Osteocyte (in vitro differentiated cells): ENCODE results near the gene FAM181A. TPM values are rescaled to one million over a fixed set of nuclear protein-coding genes. Genes with fewer than 3 reads are reported as not detected.

Experiments
- DNase-seq: peaks from one replicate; pipeline ENCODE4 v3.0.0; 2021; ENCODE audit warnings: mixed read lengths; ENCODE audit not compliant: unreplicated experiment; ENCODE audit errors: extremely low spot score
- H3K27ac Mint-ChIP-seq: one replicate; pipeline ENCODE4 v1.8.0; 2021; ENCODE audit warnings: mild to moderate bottlenecking, mixed read lengths; ENCODE audit not compliant: unreplicated experiment
- H3K27me3 Mint-ChIP-seq: one replicate; pipeline ENCODE4 v1.8.0; 2021; ENCODE audit warnings: mixed read lengths; ENCODE audit not compliant: unreplicated experiment
- H3K36me3 Mint-ChIP-seq: one replicate; pipeline ENCODE4 v1.8.0; 2021; ENCODE audit warnings: mixed read lengths; ENCODE audit not compliant: unreplicated experiment
- H3K4me1 Mint-ChIP-seq: one replicate; pipeline ENCODE4 v1.8.0; 2021; ENCODE audit warnings: mixed read lengths; ENCODE audit not compliant: unreplicated experiment
- H3K4me3 Mint-ChIP-seq: one replicate; pipeline ENCODE4 v1.8.0; 2021; ENCODE audit warnings: mild to moderate bottlenecking, moderate library complexity, mixed read lengths; ENCODE audit not compliant: unreplicated experiment
- H3K9me3 Mint-ChIP-seq: one replicate; pipeline ENCODE4 v1.8.0; 2021; ENCODE audit warnings: mixed read lengths; ENCODE audit not compliant: unreplicated experiment
- CTCF ChIP-seq: fragments of 200-600 bp; sonication (generic); IDR thresholded peaks from 2 replicates; pipeline ENCODE4 v1.5.0; 2021; ENCODE audit warnings: antibody characterized with exemption, mild to moderate bottlenecking, moderate library complexity
- total RNA-seq: library from RNA; stranded (reverse); gene quantifications from 2 replicates; pipeline ENCODE4 v1.2.1, GENCODE V29; 2021

The FAM181A gene
- total RNA-seq, 1 donor from 2014 or later = not detected

- Mint-ChIP-seq H3K9me3 (no peaks in the 10 kb centered on the region), H3K27ac (no peak overlapping the region), H3K4me3 (no peak overlapping the region), H3K27me3 (peaks cover 9% of the 10 kb centered on the region), H3K4me1 (no peaks in the 10 kb centered on the region), H3K36me3 (no peaks in the 10 kb centered on the region)
- TF ChIP-seq CTCF = no peak
- no peak for DNase-seq
Observed at GRCh38 chr14:93925374-93925895, 1.7 kb upstream of the FAM181A start.

DNA sequence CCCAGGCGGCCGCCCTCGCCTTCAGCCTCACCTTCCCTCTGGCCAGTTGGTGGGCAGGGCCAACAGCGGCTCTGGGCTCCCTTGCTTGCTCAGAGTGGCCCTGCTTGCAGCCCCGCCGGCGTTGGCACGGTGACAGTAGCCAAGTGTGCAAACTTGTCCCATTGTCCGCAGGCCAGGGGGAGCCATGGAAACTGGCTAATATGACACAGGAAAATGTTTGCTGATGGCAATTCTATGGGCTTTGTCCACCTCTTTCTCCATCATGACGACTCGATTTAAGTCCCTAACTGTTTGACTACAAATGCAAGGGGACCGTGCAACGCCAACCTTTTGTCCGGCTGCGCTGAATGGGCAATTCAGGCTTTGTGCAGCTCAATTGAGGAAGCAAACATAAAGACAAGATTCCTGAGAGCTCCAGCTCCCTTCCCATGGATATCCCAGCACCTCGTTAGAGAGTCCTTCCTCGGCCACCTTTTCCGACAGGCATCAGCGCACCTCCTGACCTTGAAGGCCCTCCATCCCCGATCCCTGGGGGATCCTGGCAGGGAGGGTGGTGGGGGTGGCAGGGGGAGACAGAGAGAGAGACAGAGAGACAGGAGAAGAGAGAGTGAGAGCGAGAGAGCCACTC lies 785 bp upstream of the FAM181A start:
- Mint-ChIP-seq H3K9me3 (no peaks in the 10 kb centered on the region), H3K36me3 (no peaks in the 10 kb centered on the region), H3K4me1 (no peaks in the 10 kb centered on the region), H3K27ac (no peak overlapping the region), H3K27me3 (peaks cover 18% of the 10 kb centered on the region), H3K4me3 (no peak overlapping the region)
- no peak for TF ChIP-seq CTCF
- DNase-seq = no peak

DNA sequence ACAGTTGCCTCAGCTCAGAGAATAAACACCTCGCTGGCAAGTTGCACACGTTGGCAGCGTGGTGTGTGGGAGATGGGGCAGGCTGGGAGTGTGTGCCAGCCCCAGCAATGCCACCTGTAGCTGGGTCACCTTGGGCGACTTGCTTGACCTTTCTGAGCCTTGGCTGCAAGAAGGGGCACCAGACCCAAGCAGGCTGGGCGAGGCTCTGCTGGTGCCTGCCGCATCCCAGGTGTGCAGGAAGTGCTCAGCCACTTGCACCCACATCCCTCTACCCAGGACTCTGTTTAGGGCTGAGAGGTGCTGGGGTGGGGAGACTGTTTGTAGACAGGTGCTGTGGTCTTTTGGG lies 629 bp downstream of the FAM181A start:
- DNase-seq = no peak
- no peak for TF ChIP-seq CTCF
- H3K9me3 Mint-ChIP-seq = no peaks in the 10 kb centered on the region
- H3K27ac Mint-ChIP-seq = no peak overlapping the region
- peaks cover 16% of the 10 kb centered on the region for H3K27me3 Mint-ChIP-seq
- no peaks in the 10 kb centered on the region for H3K4me1 Mint-ChIP-seq
- H3K36me3 Mint-ChIP-seq = no peaks in the 10 kb centered on the region
- no peak overlapping the region for H3K4me3 Mint-ChIP-seq

DNA sequence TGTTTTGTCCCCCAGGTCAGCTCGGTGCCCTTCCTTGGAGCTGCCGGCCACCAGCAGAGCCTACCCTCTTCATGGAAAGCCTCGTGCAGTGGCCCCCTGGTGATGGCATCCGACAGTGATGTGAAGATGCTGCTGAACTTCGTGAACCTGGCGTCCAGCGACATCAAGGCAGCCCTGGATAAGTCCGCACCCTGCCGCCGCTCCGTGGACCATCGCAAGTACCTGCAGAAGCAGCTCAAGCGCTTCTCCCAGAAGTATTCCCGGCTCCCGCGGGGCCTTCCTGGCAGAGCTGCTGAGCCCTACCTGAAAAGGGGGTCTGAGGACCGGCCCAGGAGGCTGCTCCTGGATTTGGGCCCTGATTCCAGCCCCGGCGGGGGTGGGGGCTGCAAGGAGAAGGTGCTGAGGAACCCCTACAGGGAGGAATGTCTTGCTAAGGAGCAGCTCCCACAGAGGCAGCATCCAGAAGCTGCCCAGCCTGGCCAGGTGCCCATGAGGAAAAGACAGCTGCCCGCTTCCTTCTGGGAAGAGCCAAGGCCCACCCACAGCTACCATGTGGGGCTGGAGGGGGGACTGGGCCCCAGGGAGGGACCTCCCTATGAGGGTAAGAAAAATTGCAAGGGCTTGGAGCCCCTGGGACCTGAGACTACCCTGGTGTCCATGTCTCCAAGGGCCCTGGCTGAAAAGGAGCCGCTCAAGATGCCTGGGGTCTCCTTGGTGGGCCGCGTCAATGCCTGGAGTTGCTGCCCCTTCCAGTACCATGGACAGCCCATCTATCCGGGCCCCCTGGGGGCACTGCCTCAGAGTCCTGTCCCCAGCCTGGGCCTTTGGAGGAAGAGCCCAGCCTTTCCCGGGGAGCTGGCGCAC lies 1.3 kb downstream of the FAM181A start:
- Mint-ChIP-seq H3K36me3 (no peaks in the 10 kb centered on the region), H3K27me3 (peaks cover 16% of the 10 kb centered on the region), H3K27ac (no peak overlapping the region), H3K9me3 (no peaks in the 10 kb centered on the region), H3K4me3 (no peak overlapping the region), H3K4me1 (no peaks in the 10 kb centered on the region)
- DNase-seq = no peak
- TF ChIP-seq CTCF = no peak

- no peak overlapping the region for H3K4me3 Mint-ChIP-seq
- no peak for TF ChIP-seq CTCF
Observed at GRCh38 chr14:93929048-93929535, 1.9 kb downstream of the FAM181A start.

More at GRCh38 chr14:93929048-93929535, 1.9 kb downstream of the FAM181A start:
- no peaks in the 10 kb centered on the region for H3K36me3 Mint-ChIP-seq
- no peaks in the 10 kb centered on the region for H3K9me3 Mint-ChIP-seq
- H3K27ac Mint-ChIP-seq = no peak overlapping the region
- no peaks in the 10 kb centered on the region for H3K4me1 Mint-ChIP-seq
- peaks cover 17% of the 10 kb centered on the region for H3K27me3 Mint-ChIP-seq
- no peak for DNase-seq
